Measurements from ENCODE around the gene TBC1D3I.
"Not testable (repeated sequence)": the region's sequence is repeated elsewhere in the genome, so short reads cannot be mapped to it uniquely, and the experiment has no call there.

The TBC1D3I gene

DNA sequence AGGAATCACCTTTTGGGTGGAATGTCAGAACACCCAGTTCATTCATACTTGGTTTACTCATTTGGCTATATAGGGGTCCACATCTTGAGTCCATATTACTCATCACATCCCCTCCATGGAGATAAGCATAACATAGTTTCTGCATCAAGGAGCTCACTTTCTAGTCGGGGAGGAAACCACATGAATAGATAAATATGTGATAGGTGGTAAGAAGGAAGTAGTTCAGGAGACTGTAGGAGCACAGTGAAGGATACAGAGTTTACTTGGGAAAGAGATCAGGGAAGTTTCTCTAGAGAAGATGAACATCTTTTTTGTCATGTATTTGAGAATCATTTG lies 57.9 kb downstream of the TBC1D3I start:
- DNase-seq (ENCODE audit: low spot score) = not testable (repeated sequence)

DNA sequence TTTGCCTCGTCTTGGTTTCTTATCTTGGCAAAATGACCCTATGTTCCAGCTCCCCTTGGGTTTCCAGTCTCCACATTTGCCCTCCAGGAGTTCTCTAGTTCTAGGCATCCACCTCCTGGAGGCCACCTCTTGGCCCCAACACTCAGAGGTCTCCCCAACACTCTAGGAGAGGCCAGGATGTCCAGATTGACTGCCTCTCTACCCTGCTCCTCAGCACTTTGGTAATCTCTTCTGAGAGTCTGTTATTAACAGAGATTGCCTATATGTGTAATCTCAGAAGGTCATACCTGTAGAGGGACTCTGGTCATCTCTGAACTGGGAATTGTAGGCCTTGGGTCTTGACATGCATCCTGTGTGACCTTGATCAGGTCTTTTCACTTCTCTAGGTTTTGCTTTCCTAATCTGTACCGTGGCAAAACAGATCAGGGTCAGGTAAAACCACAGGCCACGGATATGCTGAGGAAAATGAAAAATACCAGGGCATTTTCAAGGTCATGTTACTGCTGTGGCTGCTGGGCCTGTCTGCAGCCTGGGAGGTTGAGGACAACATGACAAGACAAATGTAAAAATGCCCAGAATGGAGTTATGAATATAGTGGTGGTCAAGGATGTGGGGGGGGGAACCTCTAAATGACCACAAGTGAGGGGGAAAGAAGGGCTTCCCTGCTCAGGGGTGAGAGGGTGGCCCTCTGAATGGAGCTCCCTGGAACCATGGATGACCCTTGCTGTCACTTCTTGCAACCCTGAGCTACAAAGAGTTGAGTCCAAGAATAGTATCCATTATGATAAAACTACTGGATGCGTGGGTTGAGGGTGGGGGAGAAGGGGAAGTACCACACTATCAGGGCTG lies 58.5 kb downstream of the TBC1D3I start:
- no peak for DNase-seq (ENCODE audit: low spot score)

DNA sequence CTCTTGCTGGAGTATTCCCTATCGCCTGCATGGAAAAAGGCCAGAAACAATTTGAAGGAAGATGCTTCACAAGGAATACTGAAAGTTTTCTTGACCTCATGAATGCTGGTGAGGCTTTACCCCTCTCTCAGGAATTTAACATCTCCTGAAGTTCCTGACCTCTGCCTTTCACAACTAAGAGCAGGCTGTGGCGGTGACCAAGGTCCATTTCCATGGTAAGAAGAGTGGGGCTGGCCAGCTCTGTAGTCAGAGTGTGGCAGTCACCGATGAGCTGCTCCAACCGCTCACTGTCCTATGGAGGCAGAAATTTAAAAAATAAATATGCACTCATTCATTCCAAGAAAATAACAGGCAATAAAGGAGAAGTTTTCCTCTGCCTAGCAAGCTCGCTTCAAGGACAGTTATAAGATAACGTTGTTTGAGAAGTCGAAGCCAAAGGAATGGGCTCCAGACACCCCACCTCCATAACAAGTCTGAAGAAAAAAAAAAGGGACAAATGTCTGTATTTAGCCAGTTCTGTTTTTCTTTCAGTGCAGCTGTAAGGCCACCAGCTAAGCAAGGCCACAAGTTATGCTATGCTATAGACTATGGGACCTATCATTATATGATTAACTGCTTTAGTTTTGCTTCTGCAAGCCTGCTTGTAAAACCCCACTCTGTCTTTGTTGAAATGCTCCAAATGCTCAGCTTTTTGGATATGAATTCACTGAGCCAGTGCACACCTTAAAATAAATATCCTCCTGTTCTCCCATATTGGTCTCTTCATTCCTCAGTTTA lies 59.5 kb downstream of the TBC1D3I start:
- no peak for DNase-seq (ENCODE audit: low spot score)
